Vagina (tissue), 2 donors: ENCODE measurements around the gene DACT1. TPM values are rescaled to one million over a fixed set of nuclear protein-coding genes. Genes with fewer than 3 reads are reported as not detected.
A peak's percentile ranks its signal among the peaks of the same experiment; 100 is the strongest.

Source experiments
- DNase-seq, 2 donors: peaks; one replicate each; pipeline ENCODE4 v3.0.0-alpha.2; 2017; ENCODE audit errors: extremely low spot score in 2 of 2
- H3K27ac ChIP-seq: fragments of 200-600 bp; sonication (generic); one replicate; pipeline ENCODE4 v1.5.1; 2019
- H3K27me3 ChIP-seq: fragments of 200-600 bp; sonication (generic); one replicate; pipeline ENCODE4 v1.5.1; 2019
- H3K36me3 ChIP-seq, 2 donors: fragments of 200-600 bp; sonication (generic); one replicate each; pipeline ENCODE4 v1.5.1; 2017 to 2019
- H3K4me1 ChIP-seq: fragments of 200-600 bp; sonication (generic); one replicate; pipeline ENCODE4 v1.5.1; 2019
- H3K4me3 ChIP-seq, 2 donors: fragments of 200-600 bp; sonication (generic); 1 replicate in 1 of 2; 2 replicates in 1 of 2; pipeline ENCODE4 v1.5.1; 2016 to 2019
- H3K9me3 ChIP-seq: fragments of 200-600 bp; sonication (generic); one replicate; pipeline ENCODE4 v1.5.1; 2019
- POLR2A ChIP-seq, 2 donors: fragments of 450-650 bp; IDR thresholded peaks; one replicate each; pipeline ENCODE4 v1.6.1; 2017; ENCODE audit warnings: antibody characterized with exemption in 2 of 2, mild to moderate bottlenecking in 2 of 2, moderate library complexity in 2 of 2
- POLR2AphosphoS5 ChIP-seq, 2 donors: sonication (generic); formaldehyde crosslinking; IDR thresholded peaks; one replicate each; pipeline ENCODE4 v1.9.0; 2017; ENCODE audit warnings: antibody characterized with exemption in 2 of 2, mild to moderate bottlenecking in 2 of 2, low read depth in 1 of 2; ENCODE audit not compliant: insufficient read depth in 1 of 2
- intact Hi-C: fragments of 100-400 bp; cut with DNase I; formaldehyde crosslinking; loops from one replicate; pipeline ENCODE4 v1.15.1; 2023
- total RNA-seq: library from RNA; depleted of rRNA; stranded (reverse); fragments of >200 nt; gene quantifications from one replicate; pipeline ENCODE4 v1.2.3, GENCODE V29; 2016
- TF ChIP-seq, protein P1 (sequence below), 3 experiments: fragments of 450-650 bp in 2 of 3; fragments of 200-600 bp in 1 of 3; sonication (generic) in 1 of 3; IDR thresholded peaks; one replicate each; pipeline ENCODE4 v1.5.1; 2017 to 2019; ENCODE audit warnings: antibody characterized with exemption in 3 of 3, mild to moderate bottlenecking in 2 of 3, moderate library complexity in 2 of 3

Gene DACT1
- total RNA-seq, 1 donor from 2014 or later = 9.8 TPM

DNA sequence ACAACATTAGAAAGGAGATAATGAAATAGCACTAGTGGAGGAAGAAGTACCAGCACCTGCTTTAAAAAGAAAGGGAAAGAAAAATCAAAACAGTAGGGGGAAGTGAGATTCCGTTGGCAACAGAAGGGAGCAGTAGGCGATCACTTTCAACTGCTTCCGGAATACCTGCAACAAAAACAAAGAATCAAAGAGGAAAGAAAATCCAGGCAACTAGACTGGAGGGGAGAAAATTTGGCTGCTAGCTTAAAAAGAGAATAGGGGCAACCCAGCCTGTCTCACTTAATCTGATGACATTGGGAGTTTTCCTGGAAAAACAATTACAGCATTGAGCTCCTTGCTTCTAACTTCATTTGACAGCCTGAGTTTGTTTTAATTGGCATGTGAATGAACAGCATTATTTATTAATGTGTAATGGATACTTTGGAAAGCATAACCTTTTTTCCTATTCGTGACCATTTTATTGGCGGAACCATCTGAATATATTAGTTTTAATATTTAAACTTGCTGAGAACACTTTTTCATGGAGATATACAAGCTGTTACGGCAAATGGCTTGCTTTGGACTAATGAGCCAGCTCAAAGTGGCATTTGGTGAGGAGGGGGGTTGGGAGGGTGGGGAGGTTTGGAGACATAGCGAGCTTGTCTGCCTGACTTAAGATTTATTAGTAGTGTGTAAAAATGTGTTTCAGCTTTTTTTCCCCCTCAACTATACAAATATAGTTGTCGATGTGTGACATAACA, 2.5 kb upstream of the DACT1 start:
- H3K9me3 ChIP-seq = no peaks in the 10 kb centered on the region
- no peak overlapping the region for H3K4me3 ChIP-seq
- H3K27ac ChIP-seq = no peak overlapping the region
- intact Hi-C loops = loop anchor here (10.0 kb wide), 1 partner anchor 390 kb away; no protein-coding TSS in a partner anchor
- H3K27me3 ChIP-seq = no peaks in the 10 kb centered on the region
- no peaks in the 10 kb centered on the region for H3K36me3 ChIP-seq
- TF ChIP-seq POLR2AphosphoS5 (IDR thresholded peaks at IDR 0.05; ENCODE audit: insufficient read depth in 1 of 2, low read depth in 1 of 2) = no peak
- peaks cover 20% of the 10 kb centered on the region for H3K4me1 ChIP-seq
- no peak for DNase-seq

DNA sequence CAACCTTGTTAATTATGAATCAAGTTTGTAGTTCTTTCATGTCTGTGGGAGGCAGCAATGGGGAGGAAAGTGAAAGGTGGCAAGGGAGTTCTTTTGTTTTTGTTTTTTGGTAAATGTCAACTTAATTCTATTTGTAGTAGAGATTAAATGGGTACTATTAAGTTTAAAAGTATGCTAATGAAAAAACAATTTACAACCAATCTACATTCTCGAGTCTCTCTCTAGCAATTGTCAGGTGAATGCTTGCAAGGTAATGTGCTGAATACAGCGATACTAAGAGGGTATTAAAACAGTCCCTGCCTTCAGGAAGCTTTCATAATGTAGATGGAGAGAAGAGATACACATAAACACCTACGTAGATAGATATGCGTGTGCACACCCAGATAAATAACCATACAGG, 1.6 kb upstream of the DACT1 start:
- no peaks in the 10 kb centered on the region for H3K27me3 ChIP-seq
- DNase-seq = no peak
- H3K9me3 ChIP-seq = no peaks in the 10 kb centered on the region
- H3K4me3 ChIP-seq = no peak overlapping the region
- intact Hi-C loops = loop anchor here (10.0 kb wide), 1 partner anchor 389 kb away; no protein-coding TSS in a partner anchor
- H3K4me1 ChIP-seq = peaks cover 21% of the 10 kb centered on the region
- TF ChIP-seq, protein P1, sequence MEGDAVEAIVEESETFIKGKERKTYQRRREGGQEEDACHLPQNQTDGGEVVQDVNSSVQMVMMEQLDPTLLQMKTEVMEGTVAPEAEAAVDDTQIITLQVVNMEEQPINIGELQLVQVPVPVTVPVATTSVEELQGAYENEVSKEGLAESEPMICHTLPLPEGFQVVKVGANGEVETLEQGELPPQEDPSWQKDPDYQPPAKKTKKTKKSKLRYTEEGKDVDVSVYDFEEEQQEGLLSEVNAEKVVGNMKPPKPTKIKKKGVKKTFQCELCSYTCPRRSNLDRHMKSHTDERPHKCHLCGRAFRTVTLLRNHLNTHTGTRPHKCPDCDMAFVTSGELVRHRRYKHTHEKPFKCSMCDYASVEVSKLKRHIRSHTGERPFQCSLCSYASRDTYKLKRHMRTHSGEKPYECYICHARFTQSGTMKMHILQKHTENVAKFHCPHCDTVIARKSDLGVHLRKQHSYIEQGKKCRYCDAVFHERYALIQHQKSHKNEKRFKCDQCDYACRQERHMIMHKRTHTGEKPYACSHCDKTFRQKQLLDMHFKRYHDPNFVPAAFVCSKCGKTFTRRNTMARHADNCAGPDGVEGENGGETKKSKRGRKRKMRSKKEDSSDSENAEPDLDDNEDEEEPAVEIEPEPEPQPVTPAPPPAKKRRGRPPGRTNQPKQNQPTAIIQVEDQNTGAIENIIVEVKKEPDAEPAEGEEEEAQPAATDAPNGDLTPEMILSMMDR (IDR thresholded peaks at IDR 0.05) = no peak
- no peak for TF ChIP-seq POLR2AphosphoS5 (IDR thresholded peaks at IDR 0.05; ENCODE audit: insufficient read depth in 1 of 2, low read depth in 1 of 2)
- no peak for TF ChIP-seq POLR2A (IDR thresholded peaks at IDR 0.05)
- H3K36me3 ChIP-seq = peaks cover 0 to under 1% of the 10 kb centered on the region in 2 donors
- no peak overlapping the region for H3K27ac ChIP-seq

DNA sequence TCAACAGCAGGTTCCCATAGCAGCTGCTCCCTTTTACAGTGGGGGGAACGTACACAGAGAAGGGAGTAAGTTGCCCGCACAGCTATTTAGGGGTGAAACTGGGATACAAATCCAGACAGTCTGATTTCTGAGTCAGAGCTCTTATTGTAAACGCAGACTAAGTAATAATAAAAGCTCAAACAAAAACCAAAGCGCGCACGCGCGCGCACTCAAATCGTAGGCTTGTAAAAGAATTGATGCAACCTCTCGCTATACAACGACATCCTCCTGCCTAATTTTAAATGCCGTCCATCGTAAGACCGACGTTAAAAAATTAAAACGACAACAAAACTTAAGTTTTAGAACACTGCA, 747 bp upstream of the DACT1 start:
- no peak for DNase-seq
- TF ChIP-seq POLR2A (IDR thresholded peaks at IDR 0.05) (no peak), POLR2AphosphoS5 (IDR thresholded peaks at IDR 0.05; ENCODE audit: insufficient read depth in 1 of 2, low read depth in 1 of 2) (no peak)
- TF ChIP-seq, protein P1 (IDR thresholded peaks at IDR 0.05) = no peak
- intact Hi-C loops = loop anchor here (10.0 kb wide), 1 partner anchor 388 kb away; no protein-coding TSS in a partner anchor
- H3K4me1 ChIP-seq = peaks cover 21% of the 10 kb centered on the region
- peak overlapping the region; percentile 94 for H3K27ac ChIP-seq
- peaks cover 0 to 9% of the 10 kb centered on the region in 2 donors for H3K36me3 ChIP-seq
- H3K4me3 ChIP-seq = peak overlapping the region; percentile 59 to 81
- H3K27me3 ChIP-seq = no peaks in the 10 kb centered on the region
- no peaks in the 10 kb centered on the region for H3K9me3 ChIP-seq

DNA sequence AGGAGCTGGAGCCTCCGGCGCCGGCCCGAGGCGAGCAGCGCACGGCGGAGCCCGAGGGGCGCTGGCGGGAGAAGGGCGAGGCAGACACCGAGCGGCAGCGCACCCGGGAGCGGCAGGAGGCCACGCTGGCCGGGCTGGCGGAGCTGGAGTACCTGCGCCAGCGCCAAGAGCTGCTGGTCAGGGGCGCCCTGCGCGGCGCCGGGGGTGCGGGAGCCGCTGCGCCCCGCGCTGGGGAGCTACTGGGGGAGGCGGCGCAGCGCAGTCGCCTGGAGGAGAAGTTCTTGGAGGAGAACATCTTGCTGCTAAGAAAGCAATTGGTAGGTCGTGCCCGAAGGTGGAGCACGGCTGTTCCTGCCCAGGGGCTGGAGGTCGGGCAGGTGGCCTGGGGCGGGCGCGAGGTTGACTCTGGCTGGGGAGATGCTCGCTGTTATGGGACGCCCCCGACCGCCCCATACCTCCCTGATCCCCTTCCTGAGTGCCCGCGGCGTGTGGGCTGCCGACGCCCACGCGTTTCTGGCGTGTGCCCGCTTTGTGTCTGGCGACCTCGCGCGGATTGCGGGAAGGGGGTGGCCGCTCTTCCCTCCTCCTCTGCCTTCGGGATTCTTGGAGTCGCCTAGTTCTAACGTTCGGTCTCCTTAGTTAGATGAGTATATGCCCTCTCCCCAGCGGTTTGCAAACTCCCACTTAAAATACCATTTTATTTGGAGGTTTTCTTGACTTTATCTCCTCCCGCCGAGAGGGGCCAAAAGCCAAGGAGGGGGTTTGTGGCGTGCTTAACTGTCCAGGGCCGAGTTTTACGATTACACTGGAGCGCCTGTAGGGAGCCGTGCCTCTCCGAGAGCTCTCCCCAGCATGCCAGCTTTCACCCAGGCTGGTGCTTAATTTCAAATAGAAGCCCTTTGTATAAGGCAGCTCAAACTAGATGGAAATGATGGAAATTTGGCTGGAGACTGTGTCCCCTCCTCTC, 752 bp downstream of the DACT1 start:
- Histone ChIP-seq H3K9me3 (no peaks in the 10 kb centered on the region), H3K27me3 (no peaks in the 10 kb centered on the region), H3K36me3 (peaks cover 0 to 13% of the 10 kb centered on the region in 2 donors), H3K4me3 (peak overlapping the region; percentile 59 to 81), H3K27ac (peak overlapping the region; percentile 94), H3K4me1 (peaks cover 21% of the 10 kb centered on the region)
- peak in 1 of 2 donors; percentile 18 for TF ChIP-seq POLR2AphosphoS5 (IDR thresholded peaks at IDR 0.05; ENCODE audit: insufficient read depth in 1 of 2, low read depth in 1 of 2)
- TF ChIP-seq POLR2A (IDR thresholded peaks at IDR 0.05) = no peak
- DNase-seq = no peak
- intact Hi-C loops = loop anchor here (10.0 kb wide), 1 partner anchor 386 kb away; no protein-coding TSS in a partner anchor

DNA sequence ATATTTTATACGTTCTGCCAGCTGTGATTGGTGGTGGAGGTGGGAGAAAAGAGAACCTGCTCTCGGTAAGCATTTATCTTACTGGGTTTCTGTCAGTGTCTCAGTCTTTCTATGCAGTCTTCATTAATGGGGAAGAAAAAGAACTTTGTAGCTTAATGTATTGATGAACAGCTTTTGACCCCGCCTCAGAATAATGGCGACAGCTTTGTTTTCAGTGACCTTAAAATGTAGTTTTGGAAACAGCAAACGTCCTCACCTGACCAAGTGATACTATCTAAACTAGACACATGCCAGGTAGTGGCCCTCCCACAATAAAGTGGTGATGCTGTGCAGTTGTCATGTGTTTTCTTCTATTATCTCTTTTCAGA, 1.4 kb downstream of the DACT1 start:
- Histone ChIP-seq H3K27ac (peak overlapping the region; percentile 94), H3K4me1 (peaks cover 21% of the 10 kb centered on the region), H3K36me3 (peaks cover 0 to 13% of the 10 kb centered on the region in 2 donors), H3K27me3 (no peaks in the 10 kb centered on the region), H3K9me3 (no peaks in the 10 kb centered on the region), H3K4me3 (peak overlapping the region; percentile 59 to 81)
- intact Hi-C loops = loop anchor here (10.0 kb wide), 1 partner anchor 386 kb away; no protein-coding TSS in a partner anchor
- DNase-seq = no peak
- TF ChIP-seq POLR2A (IDR thresholded peaks at IDR 0.05) (no peak), POLR2AphosphoS5 (IDR thresholded peaks at IDR 0.05; ENCODE audit: insufficient read depth in 1 of 2, low read depth in 1 of 2) (no peak)
- TF ChIP-seq, protein P1 (IDR thresholded peaks at IDR 0.05) = no peak
